A673 (cell line): ENCODE data around the gene CRYBB1. TPM values are rescaled to one million over a fixed set of nuclear protein-coding genes. Genes with fewer than 3 reads are reported as not detected.

Experiments used
- BruUV-seq: library from RNA; stranded (reverse); fragments of 400-500 nt; replicated peaks from 2 replicates; lab custom pipeline; 2021; lab: Mats Ljungman, UMichigan
- CTCF ChIA-PET: fragments of 300-600 bp; sonication (Branson Sonifier 250); formaldehyde crosslinking; loops from one replicate; lab custom pipeline; 2022; ENCODE audit warnings: antibody characterized with exemption; lab: Charles Lee
- POLR2A ChIA-PET: fragments of 300-600 bp; sonication (Branson Sonifier 250); formaldehyde crosslinking; loops from one replicate; lab custom pipeline; 2022; ENCODE audit warnings: antibody characterized with exemption; ENCODE audit not compliant: low non-redundant PET; lab: Charles Lee
- DNase-seq: peaks from one replicate; pipeline ENCODE4 v3.0.0-alpha.2; 2015; ENCODE audit warnings: low spot score
- H3K27ac ChIP-seq: fragments of 200-600 bp; sonication (generic); 2 replicates; pipeline ENCODE4 v1.5.1; 2016; ENCODE audit warnings: mixed run types, low read depth, mild to moderate bottlenecking, mixed read lengths, antibody characterized with exemption, low read length; ENCODE audit not compliant: poor library complexity, severe bottlenecking
- H3K27me3 ChIP-seq: fragments of 200-600 bp; sonication (generic); replicated peaks from 2 replicates; pipeline ENCODE4 v1.6.1; 2017; ENCODE audit warnings: mixed run types, low read depth, mild to moderate bottlenecking, mixed read lengths, antibody characterized with exemption, low read length; ENCODE audit not compliant: insufficient read depth, poor library complexity
- H3K36me3 ChIP-seq: fragments of 200-600 bp; sonication (generic); 2 replicates; pipeline ENCODE4 v1.6.1; 2016; ENCODE audit warnings: mixed run types, mild to moderate bottlenecking, mixed read lengths, antibody characterized with exemption, low read length; ENCODE audit not compliant: insufficient read depth, poor library complexity, severe bottlenecking
- H3K4me1 ChIP-seq: fragments of 200-600 bp; sonication (generic); 2 replicates; pipeline ENCODE4 v1.6.1; 2017; ENCODE audit warnings: mixed run types, mild to moderate bottlenecking, mixed read lengths, antibody characterized with exemption, low read length; ENCODE audit not compliant: insufficient read depth, poor library complexity, severe bottlenecking
- H3K4me3 ChIP-seq: fragments of 200-600 bp; sonication (generic); 2 replicates; pipeline ENCODE4 v1.5.1; 2016; ENCODE audit warnings: low read depth, mixed run types, mild to moderate bottlenecking, mixed read lengths, low read length; ENCODE audit not compliant: poor library complexity, severe bottlenecking
- H3K9me3 ChIP-seq: fragments of 200-600 bp; sonication (generic); 2 replicates; pipeline ENCODE4 v1.6.1; 2016; ENCODE audit warnings: mixed run types, low read depth, mild to moderate bottlenecking, mixed read lengths, antibody characterized with exemption, low read length; ENCODE audit not compliant: poor library complexity, severe bottlenecking
- CTCF ChIP-seq: fragments of 300-800, 200-600 bp; sonication (generic); conservative IDR thresholded peaks from 2 replicates; pipeline ENCODE4 v1.5.1; 2017; ENCODE audit warnings: low read depth, mild to moderate bottlenecking, antibody characterized with exemption, low read length, moderate library complexity, mixed read lengths
- EZH2 ChIP-seq: fragments of 200-600 bp; sonication (generic); IDR thresholded peaks from 2 replicates; pipeline ENCODE4 v1.6.1; 2017; ENCODE audit warnings: borderline replicate concordance, low read depth, mild to moderate bottlenecking, mixed read lengths, antibody characterized with exemption, low read length; ENCODE audit not compliant: poor library complexity, severe bottlenecking
- intact Hi-C: fragments of 100-400 bp; cut with micrococcal nuclease; formaldehyde crosslinking; loops from one replicate; pipeline ENCODE4 v1.10.0; 2022; ENCODE audit not compliant: unreplicated experiment
- total RNA-seq: library from RNA; stranded (reverse); gene quantifications from 2 replicates; pipeline ENCODE4 v1.2.3, GENCODE V29; 2021

CRYBB1 gene
- total RNA-seq, 1 experiment from 2014 or later = not detected

DNA sequence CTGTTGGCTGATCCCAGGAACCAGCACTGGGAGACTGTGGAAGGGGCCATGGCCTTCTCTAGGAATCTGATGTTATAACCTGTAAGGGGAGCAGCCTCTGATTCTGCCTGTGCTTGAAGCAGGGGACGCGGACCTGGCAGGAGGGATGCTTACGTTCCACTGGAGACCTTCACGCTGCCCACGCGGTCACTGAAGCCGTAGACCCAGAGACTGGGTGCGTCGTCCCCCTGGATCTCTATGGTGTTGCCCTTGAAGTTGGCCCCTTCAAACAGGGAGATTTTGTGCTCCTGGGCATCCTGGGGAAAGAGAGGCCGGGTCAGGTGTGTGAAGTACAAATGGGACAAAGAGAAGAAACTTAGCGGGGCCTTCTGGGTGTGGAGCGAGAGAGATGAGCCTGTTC lies 16.1 kb downstream of the CRYBB1 start:
- POLR2A ChIA-PET = no interaction called here
- Histone ChIP-seq H3K4me1 (no peaks in the 10 kb centered on the region), H3K27me3 (no peaks in the 10 kb centered on the region), H3K4me3 (no peak overlapping the region), H3K9me3 (no peaks in the 10 kb centered on the region), H3K36me3 (no peaks in the 10 kb centered on the region), H3K27ac (no peak overlapping the region)
- CTCF ChIA-PET = interaction anchor here (0.6 kb wide), 1 partner anchor 12 kb away, joined by 5 read pairs; the partner anchor contains the start of gene TPST2
- DNase-seq = no peak
- no peak for TF ChIP-seq EZH2
- TF ChIP-seq CTCF = no peak
- intact Hi-C loops = no loop called here
- BruUV-seq = no TSS peak

GRCh38 chr22:26599505-26599904 lies 18.3 kb downstream of the CRYBB1 start:
- ChIA-PET CTCF (no interaction called here), POLR2A (no interaction called here)
- H3K4me1 ChIP-seq = no peaks in the 10 kb centered on the region
- BruUV-seq = no TSS peak
- DNase-seq = no peak
- H3K27me3 ChIP-seq = no peaks in the 10 kb centered on the region
- no peak overlapping the region for H3K27ac ChIP-seq
- no peak overlapping the region for H3K4me3 ChIP-seq
- no peaks in the 10 kb centered on the region for H3K36me3 ChIP-seq
- no peaks in the 10 kb centered on the region for H3K9me3 ChIP-seq
- intact Hi-C loops = no loop called here
- no peak for TF ChIP-seq EZH2
- no peak for TF ChIP-seq CTCF

GRCh38 chr22:26597480-26597879 lies 20.3 kb downstream of the CRYBB1 start:
- no peak overlapping the region for H3K27ac ChIP-seq
- BruUV-seq = no TSS peak
- DNase-seq = no peak
- POLR2A ChIA-PET = interaction anchor here (0.6 kb wide), 1 partner anchor 16 kb away, joined by 3 read pairs; no protein-coding TSS in a partner anchor
- TF ChIP-seq CTCF (no peak), EZH2 (no peak)
- no peaks in the 10 kb centered on the region for H3K9me3 ChIP-seq
- no peaks in the 10 kb centered on the region for H3K4me1 ChIP-seq
- CTCF ChIA-PET = no interaction called here
- no peaks in the 10 kb centered on the region for H3K36me3 ChIP-seq
- H3K4me3 ChIP-seq = no peak overlapping the region
- H3K27me3 ChIP-seq = no peaks in the 10 kb centered on the region
- intact Hi-C loops = no loop called here
